ENCODE results near the gene CCDC50.
A peak's percentile ranks its signal among the peaks of the same experiment; 100 is the strongest.

- TF ChIP-seq CTCF (IDR thresholded peaks at IDR 0.05) = peak; percentile 24
- no peak for TF ChIP-seq EZH2 (IDR thresholded peaks at IDR 0.05)
Observed at GRCh38 chr3:191328962-191329653, at the start of gene CCDC50.

Measured in neural progenitor cell (in vitro differentiated cells).